K562 (cell line): ENCODE data around the gene USP27X. TPM values are rescaled to one million over a fixed set of nuclear protein-coding genes. Genes with fewer than 3 reads are reported as not detected.

ENCODE experiments used
- ATAC-seq: fragments of 200-7000 bp; cut with Tn5 transposase; 3 replicates; pipeline ENCODE4 v1.9.1; 2020; ENCODE audit warnings: moderate library complexity
- BruUV-seq: library from RNA; stranded (reverse); fragments of 400-500 nt; replicated peaks from 2 replicates; lab custom pipeline; 2021; lab: Mats Ljungman, UMichigan
- CTCF ChIA-PET: fragments of 300-600 bp; formaldehyde crosslinking; extraction: SDS; loops from one replicate; lab custom pipeline; 2021; ENCODE audit warnings: low intra/inter-chr PET ratio; lab: Yijun Ruan, JAX
- POLR2A ChIA-PET: fragments of 300-600, 350-650 bp; sonication (Branson Sonifier 250); formaldehyde crosslinking; extraction: SDS; loops from one replicate; lab custom pipeline; 2021; ENCODE audit warnings: antibody characterized with exemption, inconsistent platforms; lab: Yijun Ruan, JAX
- DNase-seq, 4 experiments: peaks; one replicate each; pipeline versions ENCODE4 v3.0.0 to v3.0.0-alpha.2; 2011 to 2018; ENCODE audit warnings: low spot score in 3 of 4, mixed read lengths in 3 of 4; ENCODE audit errors: extremely low read depth in 1 of 4
- FAIRE-seq: peaks from 2 replicates; lab custom pipeline; 2011; peaks lifted over from hg19 to GRCh38; lab: Jason Lieb, UNC
- H2AFZ ChIP-seq: 2 replicates; pipeline ENCODE4 v1.6.0; 2011; ENCODE audit warnings: low read depth, low read length, control low read depth, inconsistent platforms
- H3K27ac ChIP-seq: fragments of 200-600 bp; 3 replicates; pipeline ENCODE4 v1.8.0; 2011; ENCODE audit warnings: low read depth, mild to moderate bottlenecking, control low read depth, inconsistent platforms, low read length, moderate library complexity, mixed read lengths; ENCODE audit errors: extremely low read depth
- H3K27me3 ChIP-seq, 2 experiments: fragments of 300-600 bp in 1 of 2; 2 replicates in 1 of 2; 3 replicates in 1 of 2; pipeline versions ENCODE4 v1.6.0 to v1.8.0; 2011; ENCODE audit warnings: inconsistent platforms in 2 of 2, low read length in 2 of 2, mild to moderate bottlenecking in 1 of 2, mixed read lengths in 1 of 2, moderate library complexity in 1 of 2; ENCODE audit not compliant: control insufficient read depth in 2 of 2, insufficient read depth in 2 of 2
- H3K36me3 ChIP-seq: fragments of 300-600 bp; 3 replicates; pipeline ENCODE4 v1.8.0; 2011; ENCODE audit warnings: mild to moderate bottlenecking, low read length, inconsistent platforms; ENCODE audit not compliant: control insufficient read depth, insufficient read depth
- H3K4me1 ChIP-seq, 2 experiments: fragments of 200-600 bp in 1 of 2; replicated peaks in 1 of 2; 2 replicates in 1 of 2; 3 replicates in 1 of 2; pipeline versions ENCODE4 v1.5.1 to v1.8.0; 2011; ENCODE audit warnings: inconsistent platforms in 2 of 2, low read length in 2 of 2, mild to moderate bottlenecking in 1 of 2, mixed read lengths in 1 of 2, moderate library complexity in 1 of 2; ENCODE audit not compliant: control insufficient read depth in 2 of 2, insufficient read depth in 2 of 2
- H3K4me2 ChIP-seq: 2 replicates; pipeline ENCODE4 v1.6.1; 2011; ENCODE audit warnings: low read length, control low read depth, inconsistent platforms, mixed read lengths; ENCODE audit not compliant: insufficient read depth
- H3K4me3 ChIP-seq: fragments of 200-600 bp; sonication (generic), shearing (Covaris generic); 2 replicates; pipeline ENCODE4 v1.5.1; 2016; ENCODE audit warnings: control low read depth, inconsistent platforms
- H3K79me2 ChIP-seq: fragments of 200-600 bp; 3 replicates; pipeline ENCODE4 v1.8.0; 2011; ENCODE audit warnings: low read length, inconsistent platforms; ENCODE audit not compliant: control insufficient read depth, insufficient read depth
- H3K9ac ChIP-seq, 2 experiments: 2 replicates each; pipeline versions ENCODE4 v1.6.0 to v1.6.1; 2011; ENCODE audit warnings: low read depth in 2 of 2, low read length in 2 of 2, control low read depth in 1 of 2, inconsistent platforms in 1 of 2, mild to moderate bottlenecking in 1 of 2, mixed read lengths in 1 of 2; ENCODE audit not compliant: insufficient read depth in 1 of 2
- H3K9me1 ChIP-seq: one replicate; pipeline ENCODE4 v1.6.0; 2011; ENCODE audit warnings: inconsistent platforms, mild to moderate bottlenecking, low read length, moderate library complexity; ENCODE audit not compliant: control insufficient read depth, insufficient read depth
- H3K9me3 ChIP-seq: replicated peaks from 2 replicates; pipeline ENCODE4 v1.5.1; 2011; ENCODE audit warnings: low read depth, low read length, inconsistent platforms; ENCODE audit not compliant: control insufficient read depth, insufficient read depth
- H4K20me1 ChIP-seq: replicated peaks from 2 replicates; pipeline ENCODE4 v1.6.1; 2011; ENCODE audit warnings: low read length, inconsistent platforms, mixed read lengths; ENCODE audit not compliant: control insufficient read depth, insufficient read depth
- ADNP ChIP-seq: fragments of 200-800 bp; sonication (Bioruptor generic); IDR thresholded peaks from 2 replicates; pipeline ENCODE4 v1.6.1; 2016; ENCODE audit warnings: missing genetic modification characterization, missing compliant biosample characterization
- EP300 ChIP-seq: IDR thresholded peaks from 2 replicates; pipeline ENCODE4 v1.6.1; 2012; ENCODE audit warnings: low read length, improper control_type of control experiment
- ESRRA ChIP-seq: fragments of 450-650 bp; IDR thresholded peaks from 2 replicates; pipeline ENCODE4 v1.6.1; 2014; ENCODE audit warnings: low read depth, mild to moderate bottlenecking, moderate library complexity, borderline replicate concordance
- FOS ChIP-seq: IDR thresholded peaks from 3 replicates; pipeline ENCODE4 v1.6.1; 2011; ENCODE audit not compliant: insufficient read length; ENCODE audit errors: extremely low read depth
- HBP1 ChIP-seq: fragments of 450-650 bp; formaldehyde crosslinking; IDR thresholded peaks from 2 replicates; pipeline ENCODE4 v1.4.0; 2022; ENCODE audit warnings: missing genetic modification characterization
- HIVEP1 ChIP-seq: fragments of 250-450 bp; sonication (Bioruptor Pico); IDR thresholded peaks from 2 replicates; pipeline ENCODE4 v1.4.0; 2020; ENCODE audit warnings: mild to moderate bottlenecking
- POU5F1 ChIP-seq: fragments of 150-350 bp; IDR thresholded peaks from 2 replicates; pipeline ENCODE4 v1.6.1; 2014; ENCODE audit warnings: borderline replicate concordance, low read length, low read depth, mild to moderate bottlenecking; ENCODE audit not compliant: partially characterized antibody
- SMAD2 ChIP-seq: fragments of 150-350 bp; IDR thresholded peaks from 2 replicates; pipeline ENCODE4 v1.6.1; 2014; ENCODE audit warnings: low read depth, mild to moderate bottlenecking, low read length
- TSC22D4 ChIP-seq: fragments of 450-650 bp; IDR thresholded peaks from 2 replicates; pipeline ENCODE4 v1.6.1; 2016; ENCODE audit warnings: missing genetic modification characterization, missing biosample characterization, control low read depth
- TSHZ1 ChIP-seq: fragments of 250-450 bp; sonication (Bioruptor Pico); IDR thresholded peaks from 2 replicates; pipeline ENCODE4 v1.4.0; 2020; ENCODE audit warnings: mild to moderate bottlenecking, moderate library complexity
- ZNF584 ChIP-seq: fragments of 200-800 bp; sonication (Bioruptor generic); IDR thresholded peaks from 2 replicates; pipeline ENCODE4 v1.6.1; 2016; ENCODE audit warnings: low read depth, mild to moderate bottlenecking, missing genetic modification characterization, missing compliant biosample characterization
- WGBS: fragments of 100-300 bp; shearing (Covaris generic); methylation state at CpG from one replicate; pipeline ENCODE4 v1.1.6; 2016; ENCODE audit warnings: low coverage, mixed read lengths; ENCODE audit not compliant: insufficient coverage; ENCODE audit errors: missing lambda C conversion rate; 5-methylcytosine and 5-hydroxymethylcytosine counted together
- in situ Hi-C: fragments of 300-500 bp; cut with MboI; formaldehyde crosslinking; loops from 4 replicates; pipeline ENCODE4 v1.15.0; 2018; ENCODE audit warnings: inconsistent platforms, mixed read lengths
- intact Hi-C: fragments of 100-400 bp; cut with micrococcal nuclease; formaldehyde crosslinking; loops from 2 replicates; pipeline ENCODE4 v1.14.2; 2022
- polyA plus RNA-seq, 8 experiments: library from polyadenylated mRNA; depleted of rRNA in 4 of 8; stranded (reverse) in 5 of 8; unstranded in 3 of 8; fragments of >200 nt; fragmentation: Nextera tagmentation in 2 of 8; fragmentation: Illumina TruSeq in 1 of 8; extraction: Ambion mirVana in 2 of 8; extraction: Trizol in 1 of 8; gene quantifications; 2 replicates each; pipeline versions ENCODE4 v1.2.1 to v1.2.3, GENCODE V29; 2011 to 2014; ENCODE audit warnings: inconsistent platforms in 1 of 8, missing spikeins in 1 of 8
- total RNA-seq, 7 experiments: library from RNA; depleted of rRNA in 6 of 7; stranded (reverse); fragments of >200 nt in 6 of 7; fragmentation: Illumina TruSeq in 2 of 7; extraction: Trizol in 2 of 7; gene quantifications; 2 replicates each; pipeline versions ENCODE4 v1.2.1 to v1.2.3, GENCODE V29; 2011 to 2021; ENCODE audit warnings: low replicate concordance in 1 of 7

The USP27X gene
- total and polyA plus RNA-seq, 9 of the 15 experiments (the other 6 are each of a cell fraction or from before 2014, with no cell fraction given): 0.15 to 4.7 (median 1.6) TPM

GRCh38 chrX:49910344-49910743 lies 31.1 kb downstream of the USP27X start (continued):
- no peak for TF ChIP-seq POU5F1
- TF ChIP-seq HIVEP1: no peak
- TF ChIP-seq SMAD2: no peak
- no peak for TF ChIP-seq ZNF584 (CRISPR knock-in tag)
- TF ChIP-seq EP300: no peak
- TF ChIP-seq ESRRA: no peak
- no peak for TF ChIP-seq ADNP (tag)
- no peak for TF ChIP-seq TSC22D4 (tag)
- no peak for TF ChIP-seq HBP1 (CRISPR knock-in tag)
- no peak for TF ChIP-seq FOS

- H3K27ac ChIP-seq: no peak overlapping the region
- no peak overlapping the region for H3K9ac ChIP-seq
- H4K20me1 ChIP-seq: no peaks in the 10 kb centered on the region
- H3K9me3 ChIP-seq: no peaks in the 10 kb centered on the region
- FAIRE-seq (no peak), ATAC-seq (peak; percentile 69), DNase-seq (peak in 1 of 4 experiments; percentile 11)
- CTCF ChIA-PET: no interaction called here
- H3K4me3 ChIP-seq: no peak overlapping the region
- WGBS: 5% methylated on average over 3 of the region's 3 CpGs
- no TSS peak for BruUV-seq
- no peaks in the 10 kb centered on the region for H3K36me3 ChIP-seq
- intact Hi-C loops (loop anchor here (2.0 to 10.0 kb wide), 3 partner anchors 27 to 533 kb away; no protein-coding TSS in a partner anchor), in situ Hi-C loops (loop anchor here (10.0 to 25.0 kb wide), 3 partner anchors 183 to 1275 kb away; partner anchors contain the start of genes AKAP4 and CCNB3)
- H3K4me1 ChIP-seq: no peaks in the 10 kb centered on the region
- H2AFZ ChIP-seq: no peak overlapping the region
- H3K4me2 ChIP-seq: no peak overlapping the region
- peaks cover 0 to 7% of the 10 kb centered on the region in 2 experiments; a peak in 1 of 5 replicates for H3K27me3 ChIP-seq
- H3K79me2 ChIP-seq: no peaks in the 10 kb centered on the region
- POLR2A ChIA-PET: interaction anchor here (0.6 to 0.8 kb wide), 2 partner anchors 1111 to 1337 kb away, joined by 3 read pairs; no protein-coding TSS in a partner anchor
- no peaks in the 10 kb centered on the region for H3K9me1 ChIP-seq
- no peak for TF ChIP-seq TSHZ1 (CRISPR knock-in tag)
These were observed 32.8 kb downstream of the USP27X start for GRCh38 chrX:49912086-49912485.
